ENCODE measurements around the gene CUBN. TPM values are rescaled to one million over a fixed set of nuclear protein-coding genes. Genes with fewer than 3 reads are reported as not detected.

Gene CUBN
- polyA plus RNA-seq, 2 of the 4 experiments (the other 2 are of a cell fraction), result 0.08 to 0.28 TPM

- DNase-seq (ENCODE audit: low read depth in 1 of 2, low spot score in 1 of 2) (peak in 1 of 2 experiments; percentile 39), ATAC-seq (peak in 1 of 2 experiments; percentile 65; a peak in 1 of 6 replicates), FAIRE-seq (no peak)
- ChIA-PET CTCF (interaction anchor here (0.6 to 2.1 kb wide), 18 partner anchors 9 to 411 kb away, joined by 3 to 13 read pairs (median 4); no protein-coding TSS in a partner anchor), POLR2A (interaction anchor here (0.6 kb wide), 1 partner anchor 367 kb away, joined by 4 read pairs; no protein-coding TSS in a partner anchor)
- 31% methylated on average over 4 of the region's 4 CpGs for WGBS (ENCODE audit: missing lambda C conversion rate)
- Histone ChIP-seq H3K4me1 (no peaks in the 10 kb centered on the region), H3K27ac (no peak overlapping the region), H3K9me3 (no peaks in the 10 kb centered on the region), H3K4me2 (no peak overlapping the region), H3K4me3 (no peak overlapping the region)
- TF ChIP-seq HEYL (CRISPR knock-in tag; IDR thresholded peaks at IDR 0.05), result no peak
- TF ChIP-seq TP53 (CRISPR knock-in tag; IDR thresholded peaks at IDR 0.05), result no peak
- TF ChIP-seq CTCF (IDR thresholded peaks at IDR 0.05), result peak; percentile 53
- TF ChIP-seq SMC3 (IDR thresholded peaks at IDR 0.05), result peak; percentile 63
- TF ChIP-seq RAD21 (conservative IDR thresholded peaks at IDR 0.05 in 1 of 2, IDR thresholded peaks at IDR 0.05 in 1 of 2), result peak; percentile 70 to 79
- no peak for TF ChIP-seq SREBF2 (IDR thresholded peaks at IDR 0.05)
- TF ChIP-seq HOXB5 (CRISPR knock-in tag; IDR thresholded peaks at IDR 0.05), result no peak
These were observed 276.4 kb downstream of the CUBN start for GRCh38 chr10:16853201-16853600.

GRCh38 chr10:16852624-16853023, 277.0 kb downstream of the CUBN start:
- POLR2A ChIA-PET, result interaction anchor here (0.6 kb wide), 1 partner anchor 368 kb away, joined by 4 read pairs; no protein-coding TSS in a partner anchor
- H3K9me3 ChIP-seq, result no peaks in the 10 kb centered on the region
- WGBS (ENCODE audit: missing lambda C conversion rate), result 52% methylated on average over 2 of the region's 2 CpGs
- DNase-seq (ENCODE audit: low read depth in 1 of 2, low spot score in 1 of 2), result no peak
- no peak overlapping the region for H3K4me2 ChIP-seq
- FAIRE-seq, result no peak
- ATAC-seq, result no peak
- H3K4me3 ChIP-seq, result no peak overlapping the region
- CTCF ChIA-PET, result interaction anchor here (0.6 to 2.1 kb wide), 17 partner anchors 9 to 412 kb away, joined by 3 to 13 read pairs (median 4); no protein-coding TSS in a partner anchor
- no peak overlapping the region for H3K27ac ChIP-seq
- no peaks in the 10 kb centered on the region for H3K4me1 ChIP-seq
- TF ChIP-seq HES2 (IDR thresholded peaks at IDR 0.05), result no peak
- no peak for TF ChIP-seq NFE2L2 (conservative IDR thresholded peaks at IDR 0.05; ENCODE audit: low read length)
- TF ChIP-seq CBX8 (IDR thresholded peaks at IDR 0.05), result no peak
- no peak for TF ChIP-seq E2F6 (IDR thresholded peaks at IDR 0.05; ENCODE audit: borderline replicate concordance, low read depth)
- TF ChIP-seq MAFK (IDR thresholded peaks at IDR 0.05; ENCODE audit: partially characterized antibody), result no peak
- TF ChIP-seq HMGXB4 (CRISPR knock-in tag; IDR thresholded peaks at IDR 0.05; ENCODE audit: borderline replicate concordance), result no peak
- TF ChIP-seq HOXA7 (CRISPR knock-in tag; IDR thresholded peaks at IDR 0.05), result no peak
- TF ChIP-seq EHMT2 (IDR thresholded peaks at IDR 0.05; ENCODE audit: low read depth), result no peak
- no peak for TF ChIP-seq RNF2 (IDR thresholded peaks at IDR 0.05; ENCODE audit: borderline replicate concordance, low read depth)
- no peak for TF ChIP-seq NR3C1 (IDR thresholded peaks at IDR 0.05)
- TF ChIP-seq KDM5A (IDR thresholded peaks at IDR 0.05), result no peak
- no peak for TF ChIP-seq RFX5 (IDR thresholded peaks at IDR 0.05)
- TF ChIP-seq ELK1 (IDR thresholded peaks at IDR 0.05; ENCODE audit: low read depth, low read length), result no peak
